IMR-90 (cell line): ENCODE measurements around the gene SOX8. TPM values are rescaled to one million over a fixed set of nuclear protein-coding genes. Genes with fewer than 3 reads are reported as not detected.
A peak's percentile ranks its signal among the peaks of the same experiment; 100 is the strongest.

ENCODE experiments used
- ATAC-seq: fragments of 200-7000 bp; cut with Tn5 transposase; 2 replicates; pipeline ENCODE4 v1.9.1; 2020; ENCODE audit warnings: low read depth, mild to moderate bottlenecking, moderate library complexity
- BruUV-seq: library from RNA; stranded (reverse); fragments of 400-500 nt; replicated peaks from 2 replicates; lab custom pipeline; 2021; lab: Mats Ljungman, UMichigan
- CTCF ChIA-PET: fragments of 300-600 bp; formaldehyde crosslinking; extraction: SDS; loops from one replicate; lab custom pipeline; 2021; ENCODE audit warnings: antibody characterized with exemption; lab: Yijun Ruan, JAX
- POLR2A ChIA-PET: fragments of 300-600 bp; sonication (Branson Sonifier 250); formaldehyde crosslinking; loops from one replicate; lab custom pipeline; 2022; ENCODE audit warnings: antibody characterized with exemption; ENCODE audit not compliant: unreplicated experiment; lab: Charles Lee
- DNase-seq: peaks from one replicate; pipeline ENCODE4 v3.0.0; 2013
- H2AFZ ChIP-seq: replicated peaks from 2 replicates; pipeline ENCODE3; 2013; ENCODE audit warnings: low read length, mild to moderate bottlenecking; ENCODE audit not compliant: poor library complexity
- H2AK5ac ChIP-seq: 2 replicates; pipeline ENCODE4 v1.6.1; 2013; ENCODE audit warnings: low read depth, low read length, inconsistent platforms
- H2AK9ac ChIP-seq: replicated peaks from 2 replicates; pipeline ENCODE3; 2013; ENCODE audit warnings: mild to moderate bottlenecking, low read depth, low read length, moderate library complexity; ENCODE audit not compliant: poor library complexity
- H2BK120ac ChIP-seq: 2 replicates; pipeline ENCODE4 v1.6.1; 2013; ENCODE audit warnings: low read depth, low read length, inconsistent platforms
- H2BK15ac ChIP-seq: 3 replicates; pipeline ENCODE4 v1.6.1; 2013; ENCODE audit warnings: low read depth, low read length, inconsistent platforms
- H2BK20ac ChIP-seq: 2 replicates; pipeline ENCODE4 v1.6.1; 2013; ENCODE audit warnings: low read depth, mild to moderate bottlenecking, inconsistent platforms, low read length, moderate library complexity
- H2BK5ac ChIP-seq: 2 replicates; pipeline ENCODE4 v1.6.1; 2013; ENCODE audit warnings: mild to moderate bottlenecking, low read depth, low read length, inconsistent platforms; ENCODE audit not compliant: poor library complexity, severe bottlenecking
- H3K14ac ChIP-seq: replicated peaks from 2 replicates; pipeline ENCODE4 v1.6.1; 2013; ENCODE audit warnings: low read depth, low read length, inconsistent platforms
- H3K18ac ChIP-seq: 2 replicates; pipeline ENCODE4 v1.6.1; 2013; ENCODE audit warnings: low read depth, low read length, control low read depth
- H3K23ac ChIP-seq: 2 replicates; pipeline ENCODE4 v1.6.1; 2013; ENCODE audit warnings: low read depth, low read length, inconsistent platforms
- H3K27ac ChIP-seq: 2 replicates; pipeline ENCODE4 v1.5.1; 2013; ENCODE audit warnings: mild to moderate bottlenecking, control low read depth, low read length; ENCODE audit not compliant: insufficient read depth
- H3K27me3 ChIP-seq: 2 replicates; pipeline ENCODE4 v1.6.1; 2013; ENCODE audit warnings: low read length; ENCODE audit not compliant: control insufficient read depth, insufficient read depth
- H3K36me3 ChIP-seq: 2 replicates; pipeline ENCODE4 v1.6.1; 2013; ENCODE audit warnings: low read length, mixed read lengths; ENCODE audit not compliant: control insufficient read depth, insufficient read depth
- H3K4ac ChIP-seq: 2 replicates; pipeline ENCODE4 v1.6.1; 2013; ENCODE audit warnings: low read depth, low read length, inconsistent platforms
- H3K4me1 ChIP-seq: 2 replicates; pipeline ENCODE4 v1.6.1; 2013; ENCODE audit warnings: low read length, mixed read lengths; ENCODE audit not compliant: control insufficient read depth, insufficient read depth
- H3K4me2 ChIP-seq: 2 replicates; pipeline ENCODE4 v1.6.1; 2013; ENCODE audit warnings: low read depth, mild to moderate bottlenecking, control low read depth, low read length, moderate library complexity
- H3K4me3 ChIP-seq: 2 replicates; pipeline ENCODE4 v1.5.1; 2013; ENCODE audit warnings: low read depth, mild to moderate bottlenecking, control low read depth, low read length, moderate library complexity; ENCODE audit not compliant: insufficient read depth
- H3K56ac ChIP-seq: 2 replicates; pipeline ENCODE4 v1.6.1; 2013; ENCODE audit warnings: low read length, inconsistent platforms; ENCODE audit not compliant: insufficient read depth; ENCODE audit errors: extremely low read depth
- H3K79me1 ChIP-seq, 2 experiments: 2 replicates each; pipeline ENCODE4 v1.6.1; 2013; ENCODE audit warnings: low read length in 2 of 2, inconsistent platforms in 1 of 2, low read depth in 1 of 2
- H3K9ac ChIP-seq: 2 replicates; pipeline ENCODE4 v1.6.1; 2013; ENCODE audit warnings: low read depth, low read length, control low read depth
- H3K9me1 ChIP-seq: 2 replicates; pipeline ENCODE4 v1.6.1; 2013; ENCODE audit warnings: low read length, inconsistent platforms; ENCODE audit not compliant: insufficient read depth
- H3K9me3 ChIP-seq: 2 replicates; pipeline ENCODE4 v1.6.1; 2013; ENCODE audit warnings: low read length; ENCODE audit not compliant: control insufficient read depth, insufficient read depth
- H4K20me1 ChIP-seq: 2 replicates; pipeline ENCODE4 v1.6.1; 2013; ENCODE audit warnings: low read length, inconsistent platforms; ENCODE audit not compliant: insufficient read depth
- H4K5ac ChIP-seq: 2 replicates; pipeline ENCODE4 v1.6.1; 2013; ENCODE audit warnings: mild to moderate bottlenecking, low read depth, low read length, control low read depth
- H4K8ac ChIP-seq, 2 experiments: 2 replicates each; pipeline ENCODE4 v1.6.1; 2013; ENCODE audit warnings: low read depth in 2 of 2, low read length in 2 of 2, control low read depth in 1 of 2, inconsistent platforms in 1 of 2
- H4K91ac ChIP-seq: 2 replicates; pipeline ENCODE4 v1.6.1; 2013; ENCODE audit warnings: low read depth, low read length, inconsistent platforms; ENCODE audit not compliant: insufficient read depth
- BHLHE40 ChIP-seq: fragments of 150-350 bp; IDR thresholded peaks from 2 replicates; pipeline ENCODE4 v1.6.1; 2016; ENCODE audit warnings: mild to moderate bottlenecking, low read depth, low read length
- CEBPB ChIP-seq: IDR thresholded peaks from 2 replicates; pipeline ENCODE4 v1.6.1; 2012; ENCODE audit warnings: low read depth, low read length, improper control_type of control experiment
- CHD1 ChIP-seq: IDR thresholded peaks from 2 replicates; pipeline ENCODE4 v1.6.1; 2012; ENCODE audit warnings: low read depth, low read length, improper control_type of control experiment
- FOS ChIP-seq: fragments of 150-350 bp; IDR thresholded peaks from 2 replicates; pipeline ENCODE4 v1.6.1; 2016; ENCODE audit warnings: low read depth, low read length
- MAFK ChIP-seq: IDR thresholded peaks from 2 replicates; pipeline ENCODE4 v1.6.1; 2012; ENCODE audit warnings: low read depth, low read length, improper control_type of control experiment
- MAZ ChIP-seq: IDR thresholded peaks from 2 replicates; pipeline ENCODE4 v1.6.1; 2012; ENCODE audit warnings: low read depth, mild to moderate bottlenecking, low read length, improper control_type of control experiment, moderate library complexity, borderline replicate concordance
- MXI1 ChIP-seq: IDR thresholded peaks from 2 replicates; pipeline ENCODE4 v1.6.1; 2012; ENCODE audit warnings: low read depth, mild to moderate bottlenecking, low read length, moderate library complexity, borderline replicate concordance
- NFE2L2 ChIP-seq: fragments of 150-350 bp; IDR thresholded peaks from 2 replicates; pipeline ENCODE4 v1.6.1; 2016; ENCODE audit warnings: low read depth, mild to moderate bottlenecking, low read length
- POLR2A ChIP-seq: IDR thresholded peaks from 2 replicates; pipeline ENCODE4 v1.6.1; 2012; ENCODE audit warnings: mild to moderate bottlenecking, low read depth, low read length
- RAD21 ChIP-seq: IDR thresholded peaks from 2 replicates; pipeline ENCODE4 v1.6.1; 2012; ENCODE audit warnings: low read length, improper control_type of control experiment
- RCOR1 ChIP-seq: IDR thresholded peaks from 2 replicates; pipeline ENCODE4 v1.6.1; 2012; ENCODE audit warnings: mild to moderate bottlenecking, low read length, improper control_type of control experiment; ENCODE audit not compliant: insufficient replicate concordance
- RFX5 ChIP-seq: IDR thresholded peaks from 2 replicates; pipeline ENCODE4 v1.8.0; 2012; ENCODE audit warnings: low read depth, mild to moderate bottlenecking, low read length, moderate library complexity
- SMC3 ChIP-seq: fragments of 150-350 bp; IDR thresholded peaks from 2 replicates; pipeline ENCODE4 v1.6.1; 2016; ENCODE audit warnings: low read depth, mild to moderate bottlenecking, antibody characterized with exemption, low read length, moderate library complexity
- USF2 ChIP-seq: fragments of 150-350 bp; IDR thresholded peaks from 2 replicates; pipeline ENCODE4 v1.6.1; 2017; ENCODE audit warnings: mild to moderate bottlenecking, antibody characterized with exemption, low read length, low read depth
- WGBS, 2 experiments: methylation state at CpG; one replicate each; pipeline versions ENCODE4 v1.1.5 to v1.1.7; 2013; ENCODE audit warnings: missing lambda C conversion rate in 2 of 2; ENCODE audit not compliant: insufficient read length in 1 of 2; ENCODE audit errors: extremely low coverage in 2 of 2; 5-methylcytosine and 5-hydroxymethylcytosine counted together
- dilution Hi-C: fragments of 300-500 bp; cut with HindIII; formaldehyde crosslinking; loops from one replicate; pipeline ENCODE4 v1.14.3; 2018; ENCODE audit warnings: low sequenced_read_pairs; ENCODE audit not compliant: unreplicated experiment
- in situ Hi-C: fragments of 300-500 bp; cut with MboI; formaldehyde crosslinking; loops from 3 replicates; pipeline ENCODE4 v1.14.3; 2019; ENCODE audit warnings: low sequenced_read_pairs, inconsistent platforms, mixed read lengths
- intact Hi-C: fragments of 100-400 bp; cut with micrococcal nuclease; formaldehyde crosslinking; loops from 2 replicates; pipeline ENCODE4 v1.10.0; 2022
- polyA plus RNA-seq, 3 experiments: library from polyadenylated mRNA; depleted of rRNA; stranded (reverse); fragments of >200 nt; gene quantifications; 2 replicates each; pipeline ENCODE4 v1.2.3, GENCODE V29; 2012; ENCODE audit warnings: low replicate concordance in 1 of 3
- total RNA-seq: library from RNA; depleted of rRNA; stranded (reverse); fragments of >200 nt; gene quantifications from 2 replicates; pipeline ENCODE4 v1.2.3, GENCODE V29; 2012
- TF ChIP-seq, protein P1 (sequence below): fragments of 150-350 bp; IDR thresholded peaks from 2 replicates; pipeline ENCODE4 v1.6.1; 2016; ENCODE audit warnings: low read depth, mild to moderate bottlenecking, low read length, moderate library complexity, borderline replicate concordance
- TF ChIP-seq, protein P2 (sequence below): conservative IDR thresholded peaks from 2 replicates; pipeline ENCODE4 v1.5.1; 2012; ENCODE audit warnings: mild to moderate bottlenecking, low read depth, low read length, improper control_type of control experiment

SOX8 gene
- total and polyA plus RNA-seq, 2 of the 4 experiments (the other 2 are of a cell fraction), result under 0.01 to 0.26 TPM

DNA sequence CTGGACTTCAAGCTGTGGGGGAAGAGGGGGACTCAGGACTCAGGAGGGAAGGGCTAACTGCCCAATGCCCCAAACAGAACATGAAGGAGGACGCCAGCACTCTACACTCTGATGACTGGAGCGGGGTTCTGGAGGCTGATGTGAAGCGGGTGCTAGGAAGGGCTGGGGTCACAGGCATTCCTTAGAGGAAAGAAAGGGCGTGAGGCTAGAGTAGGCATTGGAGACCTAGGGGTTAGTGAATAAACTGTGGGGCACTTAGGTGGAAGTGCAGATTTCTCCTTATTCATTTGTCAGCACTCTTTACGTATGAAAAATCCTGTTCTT is 10.0 kb upstream of the SOX8 start:
- Histone ChIP-seq H3K9me1 (peaks cover 7% of the 10 kb centered on the region), H2BK120ac (no peak overlapping the region), H3K4ac (no peak overlapping the region), H3K14ac (no peak overlapping the region), H3K56ac (no peak overlapping the region), H3K36me3 (peaks cover 9% of the 10 kb centered on the region; the same call in 1 of the 2 replicates), H2AK5ac (no peak overlapping the region), H4K20me1 (no peaks in the 10 kb centered on the region), H2AFZ (peak overlapping the region; percentile 92), H3K23ac (no peak overlapping the region), H3K27me3 (peaks cover 37% of the 10 kb centered on the region), H2BK20ac (no peak overlapping the region), H2BK15ac (no peak overlapping the region), H2AK9ac (no peak overlapping the region), H3K9ac (no peak overlapping the region), H4K91ac (no peak overlapping the region), H3K4me1 (peaks cover 8% of the 10 kb centered on the region), H3K4me3 (no peak overlapping the region), H3K79me1 (peaks cover 11 to 14% of the 10 kb centered on the region in 2 experiments), H3K4me2 (no peak overlapping the region), H3K9me3 (peaks cover 7% of the 10 kb centered on the region; the same call in 1 of the 2 replicates), H4K8ac (no peak overlapping the region), H3K18ac (no peak overlapping the region), H2BK5ac (no peak overlapping the region), H4K5ac (no peak overlapping the region), H3K27ac (no peak overlapping the region)
- POLR2A ChIA-PET, result no interaction called here
- no TSS peak for BruUV-seq
- TF ChIP-seq RAD21 (no peak), MAZ (no peak), RFX5 (no peak), USF2 (no peak), SMC3 (no peak), CEBPB (no peak), NFE2L2 (no peak), POLR2A (no peak), CHD1 (no peak), BHLHE40 (no peak), MAFK (no peak), RCOR1 (no peak), MXI1 (no peak), FOS (no peak)
- TF ChIP-seq, protein P1, sequence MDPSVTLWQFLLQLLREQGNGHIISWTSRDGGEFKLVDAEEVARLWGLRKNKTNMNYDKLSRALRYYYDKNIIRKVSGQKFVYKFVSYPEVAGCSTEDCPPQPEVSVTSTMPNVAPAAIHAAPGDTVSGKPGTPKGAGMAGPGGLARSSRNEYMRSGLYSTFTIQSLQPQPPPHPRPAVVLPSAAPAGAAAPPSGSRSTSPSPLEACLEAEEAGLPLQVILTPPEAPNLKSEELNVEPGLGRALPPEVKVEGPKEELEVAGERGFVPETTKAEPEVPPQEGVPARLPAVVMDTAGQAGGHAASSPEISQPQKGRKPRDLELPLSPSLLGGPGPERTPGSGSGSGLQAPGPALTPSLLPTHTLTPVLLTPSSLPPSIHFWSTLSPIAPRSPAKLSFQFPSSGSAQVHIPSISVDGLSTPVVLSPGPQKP, result no peak
- TF ChIP-seq, protein P2, sequence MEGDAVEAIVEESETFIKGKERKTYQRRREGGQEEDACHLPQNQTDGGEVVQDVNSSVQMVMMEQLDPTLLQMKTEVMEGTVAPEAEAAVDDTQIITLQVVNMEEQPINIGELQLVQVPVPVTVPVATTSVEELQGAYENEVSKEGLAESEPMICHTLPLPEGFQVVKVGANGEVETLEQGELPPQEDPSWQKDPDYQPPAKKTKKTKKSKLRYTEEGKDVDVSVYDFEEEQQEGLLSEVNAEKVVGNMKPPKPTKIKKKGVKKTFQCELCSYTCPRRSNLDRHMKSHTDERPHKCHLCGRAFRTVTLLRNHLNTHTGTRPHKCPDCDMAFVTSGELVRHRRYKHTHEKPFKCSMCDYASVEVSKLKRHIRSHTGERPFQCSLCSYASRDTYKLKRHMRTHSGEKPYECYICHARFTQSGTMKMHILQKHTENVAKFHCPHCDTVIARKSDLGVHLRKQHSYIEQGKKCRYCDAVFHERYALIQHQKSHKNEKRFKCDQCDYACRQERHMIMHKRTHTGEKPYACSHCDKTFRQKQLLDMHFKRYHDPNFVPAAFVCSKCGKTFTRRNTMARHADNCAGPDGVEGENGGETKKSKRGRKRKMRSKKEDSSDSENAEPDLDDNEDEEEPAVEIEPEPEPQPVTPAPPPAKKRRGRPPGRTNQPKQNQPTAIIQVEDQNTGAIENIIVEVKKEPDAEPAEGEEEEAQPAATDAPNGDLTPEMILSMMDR, result no peak
- dilution Hi-C loops, result no loop called here
- CTCF ChIA-PET, result no interaction called here
- intact Hi-C loops, result no loop called here
- in situ Hi-C loops, result no loop called here
- DNase-seq, result no peak
- ATAC-seq, result no peak
- WGBS, 2 experiments, result 100% methylated on average over 1 of the region's 5 CpGs; no CpG with 5 or more reads in 1 of the 2 experiments
